Fibroblast of lung (primary cell): ENCODE results near the gene GPR162. TPM values are rescaled to one million over a fixed set of nuclear protein-coding genes. Genes with fewer than 3 reads are reported as not detected.
A peak's percentile ranks its signal among the peaks of the same experiment; 100 is the strongest.

Source experiments
- DNase-seq, 2 donors: peaks; one replicate each; pipeline versions ENCODE4 v3.0.0 to v3.0.0-alpha.2; 2010; ENCODE audit warnings: low read depth in 2 of 2
- H2AFZ ChIP-seq: 2 replicates; pipeline ENCODE4 v1.5.1; 2012; ENCODE audit warnings: low read length, control low read depth, inconsistent platforms
- H3K27ac ChIP-seq: 2 replicates; pipeline ENCODE4 v1.5.1; 2011; ENCODE audit warnings: low read length, control low read depth; ENCODE audit not compliant: insufficient read depth
- H3K27me3 ChIP-seq: 2 replicates; pipeline ENCODE4 v1.5.1; 2011; ENCODE audit warnings: mild to moderate bottlenecking, low read length; ENCODE audit not compliant: control insufficient read depth, insufficient read depth
- H3K36me3 ChIP-seq: 2 replicates; pipeline ENCODE4 v1.5.1; 2011; ENCODE audit warnings: low read length; ENCODE audit not compliant: control insufficient read depth, insufficient read depth
- H3K4me1 ChIP-seq: 2 replicates; pipeline ENCODE4 v1.5.1; 2011; ENCODE audit warnings: low read length; ENCODE audit not compliant: control insufficient read depth, insufficient read depth; ENCODE audit errors: extremely low read depth
- H3K4me2 ChIP-seq: 2 replicates; pipeline ENCODE4 v1.5.1; 2011; ENCODE audit warnings: low read length, control low read depth; ENCODE audit not compliant: insufficient read depth; ENCODE audit errors: extremely low read depth
- H3K4me3 ChIP-seq, 4 experiments: fragments of 200-600 bp in 1 of 4; sonication (generic) in 1 of 4; replicated peaks in 1 of 4; 2 replicates each; pipeline ENCODE4 v1.5.1; 2011 to 2016; ENCODE audit warnings: low read length in 4 of 4, low read depth in 3 of 4, mild to moderate bottlenecking in 3 of 4, control low read depth in 2 of 4, inconsistent platforms in 1 of 4, mixed read lengths in 1 of 4; ENCODE audit not compliant: insufficient read depth in 1 of 4; ENCODE audit errors: control extremely low read depth in 1 of 4
- H3K79me2 ChIP-seq: 2 replicates; pipeline ENCODE4 v1.5.1; 2012; ENCODE audit warnings: mild to moderate bottlenecking, low read length, inconsistent platforms; ENCODE audit not compliant: control insufficient read depth, insufficient read depth
- H3K9ac ChIP-seq: 2 replicates; pipeline ENCODE4 v1.5.1; 2011; ENCODE audit warnings: mild to moderate bottlenecking, low read length, control low read depth; ENCODE audit not compliant: insufficient read depth
- H3K9me3 ChIP-seq: 2 replicates; pipeline ENCODE4 v1.5.1; 2012; ENCODE audit warnings: low read depth, low read length; ENCODE audit not compliant: control insufficient read depth, insufficient read depth
- H4K20me1 ChIP-seq: 2 replicates; pipeline ENCODE4 v1.5.1; 2011; ENCODE audit warnings: low read length; ENCODE audit not compliant: control insufficient read depth, insufficient read depth; ENCODE audit errors: extremely low read depth
- EZH2 ChIP-seq: IDR thresholded peaks from 2 replicates; pipeline ENCODE4 v1.5.1; 2012; ENCODE audit warnings: low read length, control low read depth, mild to moderate bottlenecking; ENCODE audit errors: missing control alignments
- polyA plus RNA-seq, 2 donors: library from polyadenylated mRNA; depleted of rRNA in 1 of 2; stranded (reverse) in 1 of 2; unstranded in 1 of 2; fragments of >200 nt; gene quantifications; 2 replicates each; pipeline ENCODE4 v1.2.1, GENCODE V29; 2011 to 2012; ENCODE audit warnings: missing spikeins in 1 of 2
- total RNA-seq: library from RNA; depleted of rRNA; stranded (reverse); fragments of >200 nt; gene quantifications from 2 replicates; pipeline ENCODE4 v1.2.1, GENCODE V29; 2014
- TF ChIP-seq, protein P1 (sequence below), 2 donors: IDR thresholded peaks in 1 of 2; conservative IDR thresholded peaks in 1 of 2; 1 replicate in 1 of 2; 2 replicates in 1 of 2; pipeline ENCODE4 v1.5.1; 2011 to 2012; ENCODE audit warnings: low read length in 2 of 2, control low read depth in 1 of 2, inconsistent platforms in 1 of 2, low read depth in 1 of 2, mild to moderate bottlenecking in 1 of 2

The GPR162 gene
- total and polyA plus RNA-seq, 2 donors (not counting 1 experiment from before 2014, with no cell fraction given) = 5.6 to 11.1 TPM

DNA sequence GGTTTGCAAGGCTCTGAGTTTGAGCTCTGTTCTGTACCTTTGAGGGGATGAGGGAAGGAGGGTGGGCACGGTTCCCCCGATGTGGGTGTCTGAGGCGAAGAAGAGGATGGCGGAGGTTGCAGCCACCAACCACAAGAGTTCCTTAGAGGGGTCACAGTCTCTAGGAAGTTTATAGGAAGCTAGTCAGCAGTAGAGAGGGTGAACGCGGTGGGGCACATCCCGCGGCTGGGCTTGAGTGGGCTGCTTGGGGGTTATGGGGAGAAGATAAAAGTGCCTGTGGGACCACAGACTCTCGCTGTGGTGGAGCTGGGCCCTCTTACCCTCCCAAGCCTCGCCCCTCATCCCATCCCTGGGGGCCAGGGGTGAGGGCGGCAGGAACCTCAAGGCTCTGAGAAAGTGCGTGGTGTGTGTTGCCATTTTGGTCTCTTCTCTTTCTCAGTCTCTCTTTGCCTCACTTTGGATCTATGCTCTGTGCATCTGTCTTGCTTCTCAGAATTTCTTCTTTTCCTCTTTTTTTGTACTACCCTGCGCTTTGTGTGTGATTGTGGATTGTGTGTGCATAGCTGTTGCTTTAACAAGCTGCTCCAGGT, 29.6 kb upstream of the GPR162 start:
- TF ChIP-seq, protein P1, sequence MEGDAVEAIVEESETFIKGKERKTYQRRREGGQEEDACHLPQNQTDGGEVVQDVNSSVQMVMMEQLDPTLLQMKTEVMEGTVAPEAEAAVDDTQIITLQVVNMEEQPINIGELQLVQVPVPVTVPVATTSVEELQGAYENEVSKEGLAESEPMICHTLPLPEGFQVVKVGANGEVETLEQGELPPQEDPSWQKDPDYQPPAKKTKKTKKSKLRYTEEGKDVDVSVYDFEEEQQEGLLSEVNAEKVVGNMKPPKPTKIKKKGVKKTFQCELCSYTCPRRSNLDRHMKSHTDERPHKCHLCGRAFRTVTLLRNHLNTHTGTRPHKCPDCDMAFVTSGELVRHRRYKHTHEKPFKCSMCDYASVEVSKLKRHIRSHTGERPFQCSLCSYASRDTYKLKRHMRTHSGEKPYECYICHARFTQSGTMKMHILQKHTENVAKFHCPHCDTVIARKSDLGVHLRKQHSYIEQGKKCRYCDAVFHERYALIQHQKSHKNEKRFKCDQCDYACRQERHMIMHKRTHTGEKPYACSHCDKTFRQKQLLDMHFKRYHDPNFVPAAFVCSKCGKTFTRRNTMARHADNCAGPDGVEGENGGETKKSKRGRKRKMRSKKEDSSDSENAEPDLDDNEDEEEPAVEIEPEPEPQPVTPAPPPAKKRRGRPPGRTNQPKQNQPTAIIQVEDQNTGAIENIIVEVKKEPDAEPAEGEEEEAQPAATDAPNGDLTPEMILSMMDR (conservative IDR thresholded peaks at IDR 0.05 in 1 of 2, IDR thresholded peaks at IDR 0.05 in 1 of 2; ENCODE audit: low read depth in 1 of 2, low read length in 2 of 2) = no peak
- TF ChIP-seq EZH2 = no peak
- H3K4me3 ChIP-seq = peak overlapping the region in 3 of 4 experiments; percentile 21 to 43 (median 30)
- peaks cover 3% of the 10 kb centered on the region for H3K4me1 ChIP-seq
- no peak overlapping the region for H3K9ac ChIP-seq
- DNase-seq = no peak
- H2AFZ ChIP-seq = no peak overlapping the region
- no peaks in the 10 kb centered on the region for H3K27me3 ChIP-seq
- H4K20me1 ChIP-seq = no peaks in the 10 kb centered on the region
- H3K27ac ChIP-seq = peak overlapping the region; percentile 20
- peaks cover 24% of the 10 kb centered on the region for H3K79me2 ChIP-seq
- peaks cover 3% of the 10 kb centered on the region for H3K36me3 ChIP-seq
- H3K9me3 ChIP-seq = no peaks in the 10 kb centered on the region
- H3K4me2 ChIP-seq = peak overlapping the region; percentile 49

DNA sequence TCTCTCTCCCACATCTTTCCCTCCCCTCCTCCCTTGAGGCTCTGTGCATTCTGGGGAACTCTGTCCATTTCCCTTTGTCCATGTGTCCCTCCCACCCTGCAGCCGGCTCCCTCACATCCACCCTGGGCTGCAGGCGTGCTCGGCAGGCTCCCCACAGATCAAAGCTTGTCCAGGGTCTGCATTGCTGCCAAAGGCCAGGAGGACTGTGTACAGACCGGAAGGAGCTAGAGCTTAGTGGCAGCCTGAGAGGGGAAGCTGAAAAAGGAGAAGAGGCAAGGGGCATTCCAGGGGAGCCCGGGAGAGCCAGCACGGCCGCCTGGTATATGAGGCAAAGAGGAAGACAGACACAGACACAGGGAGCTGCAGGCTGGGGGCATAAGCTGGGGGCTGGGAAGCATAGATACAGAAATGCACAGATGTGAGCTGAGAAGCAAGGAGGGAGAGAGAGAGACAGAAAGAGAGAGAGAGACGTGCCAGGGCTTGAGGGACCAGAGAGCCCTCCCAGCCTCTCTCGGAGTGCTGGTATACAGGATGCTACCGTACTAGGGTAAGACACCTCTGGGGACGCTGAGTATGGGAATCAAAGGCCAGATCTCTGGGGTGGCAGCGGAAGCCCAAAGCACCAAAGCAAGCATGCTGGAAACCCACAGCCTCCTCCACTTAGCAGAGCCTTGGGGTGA, 29.0 kb upstream of the GPR162 start:
- no peak overlapping the region for H2AFZ ChIP-seq
- no peak overlapping the region for H3K27ac ChIP-seq
- H3K9me3 ChIP-seq = no peaks in the 10 kb centered on the region
- H4K20me1 ChIP-seq = no peaks in the 10 kb centered on the region
- H3K27me3 ChIP-seq = no peaks in the 10 kb centered on the region
- H3K79me2 ChIP-seq = peaks cover 24% of the 10 kb centered on the region
- TF ChIP-seq EZH2 = no peak
- TF ChIP-seq, protein P1 (conservative IDR thresholded peaks at IDR 0.05 in 1 of 2, IDR thresholded peaks at IDR 0.05 in 1 of 2; ENCODE audit: low read depth in 1 of 2, low read length in 2 of 2) = no peak
- peak overlapping the region; percentile 49 for H3K4me2 ChIP-seq
- peak in 1 of 2 donors; percentile 14 for DNase-seq
- peaks cover 3% of the 10 kb centered on the region for H3K36me3 ChIP-seq
- peaks cover 3% of the 10 kb centered on the region for H3K4me1 ChIP-seq
- H3K4me3 ChIP-seq = peak overlapping the region in 3 of 4 experiments; percentile 12 to 43 (median 30)
- H3K9ac ChIP-seq = no peak overlapping the region

DNA sequence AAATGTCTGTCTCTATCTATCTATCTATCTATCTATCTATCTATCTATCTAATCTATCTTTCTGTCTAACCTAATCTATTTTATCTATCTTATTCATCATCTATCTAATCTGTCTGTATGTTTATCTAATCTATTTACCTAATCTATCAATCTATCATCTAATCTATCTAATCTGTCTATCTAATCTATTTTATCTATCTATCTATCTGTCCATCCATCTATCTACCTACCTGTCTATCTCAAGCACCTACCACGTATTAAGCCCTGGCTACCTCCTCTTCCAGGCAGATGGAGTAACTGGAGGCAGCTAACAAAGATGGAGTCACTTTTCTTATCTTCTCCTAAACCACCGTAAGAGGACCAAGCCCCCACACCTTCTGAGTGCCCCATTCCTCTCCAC, 26.5 kb upstream of the GPR162 start:
- TF ChIP-seq, protein P1 (conservative IDR thresholded peaks at IDR 0.05 in 1 of 2, IDR thresholded peaks at IDR 0.05 in 1 of 2; ENCODE audit: low read depth in 1 of 2, low read length in 2 of 2) = no peak
- TF ChIP-seq EZH2 = no peak
- Histone ChIP-seq H4K20me1 (no peaks in the 10 kb centered on the region), H3K79me2 (peaks cover 21% of the 10 kb centered on the region), H3K36me3 (peaks cover 3% of the 10 kb centered on the region), H2AFZ (no peak overlapping the region), H3K4me2 (no peak overlapping the region), H3K9ac (no peak overlapping the region), H3K27me3 (no peaks in the 10 kb centered on the region), H3K4me1 (peaks cover 3% of the 10 kb centered on the region), H3K4me3 (no peak overlapping the region), H3K27ac (no peak overlapping the region), H3K9me3 (no peaks in the 10 kb centered on the region)
- no peak for DNase-seq
